GM10266 (cell line): Measurements from ENCODE around the gene HNRNPA3.

Experiments used
- DNase-seq: peaks from one replicate; pipeline ENCODE4 v3.0.0; 2012; ENCODE audit errors: extremely low spot score
- TF ChIP-seq, protein P1 (sequence below): IDR thresholded peaks from 2 replicates; pipeline ENCODE4 v1.5.1; 2012; ENCODE audit warnings: mild to moderate bottlenecking, low read depth; ENCODE audit not compliant: control insufficient read depth, insufficient read depth; ENCODE audit errors: missing control alignments

HNRNPA3 gene

GRCh38 chr2:177239932-177240630 lies 27.5 kb downstream of the HNRNPA3 start:
- DNase-seq, result peak; percentile 21

DNA sequence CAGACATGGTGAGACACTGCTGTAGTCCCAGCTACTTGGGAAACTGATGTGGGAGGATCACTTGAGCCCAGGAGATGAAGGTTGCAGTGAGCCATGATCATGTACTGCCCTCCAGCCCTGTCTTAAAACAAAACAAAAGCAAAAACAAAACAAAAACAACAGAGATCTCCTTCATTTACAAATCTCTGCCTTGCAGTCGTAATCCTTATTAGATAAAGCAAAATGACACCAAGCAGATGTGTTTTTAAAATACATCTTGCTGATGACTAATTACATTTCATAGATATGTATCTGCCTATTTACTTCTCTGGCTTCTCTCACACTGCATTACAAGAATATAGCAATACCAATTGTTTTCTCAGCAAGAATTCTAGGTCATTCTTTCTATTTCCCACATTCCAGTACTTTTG lies 29.1 kb downstream of the HNRNPA3 start:
- DNase-seq, result no peak
- TF ChIP-seq, protein P1, sequence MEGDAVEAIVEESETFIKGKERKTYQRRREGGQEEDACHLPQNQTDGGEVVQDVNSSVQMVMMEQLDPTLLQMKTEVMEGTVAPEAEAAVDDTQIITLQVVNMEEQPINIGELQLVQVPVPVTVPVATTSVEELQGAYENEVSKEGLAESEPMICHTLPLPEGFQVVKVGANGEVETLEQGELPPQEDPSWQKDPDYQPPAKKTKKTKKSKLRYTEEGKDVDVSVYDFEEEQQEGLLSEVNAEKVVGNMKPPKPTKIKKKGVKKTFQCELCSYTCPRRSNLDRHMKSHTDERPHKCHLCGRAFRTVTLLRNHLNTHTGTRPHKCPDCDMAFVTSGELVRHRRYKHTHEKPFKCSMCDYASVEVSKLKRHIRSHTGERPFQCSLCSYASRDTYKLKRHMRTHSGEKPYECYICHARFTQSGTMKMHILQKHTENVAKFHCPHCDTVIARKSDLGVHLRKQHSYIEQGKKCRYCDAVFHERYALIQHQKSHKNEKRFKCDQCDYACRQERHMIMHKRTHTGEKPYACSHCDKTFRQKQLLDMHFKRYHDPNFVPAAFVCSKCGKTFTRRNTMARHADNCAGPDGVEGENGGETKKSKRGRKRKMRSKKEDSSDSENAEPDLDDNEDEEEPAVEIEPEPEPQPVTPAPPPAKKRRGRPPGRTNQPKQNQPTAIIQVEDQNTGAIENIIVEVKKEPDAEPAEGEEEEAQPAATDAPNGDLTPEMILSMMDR, result no peak

More at GRCh38 chr2:177239932-177240630, 27.5 kb downstream of the HNRNPA3 start:
- TF ChIP-seq, protein P1, result no peak

DNA sequence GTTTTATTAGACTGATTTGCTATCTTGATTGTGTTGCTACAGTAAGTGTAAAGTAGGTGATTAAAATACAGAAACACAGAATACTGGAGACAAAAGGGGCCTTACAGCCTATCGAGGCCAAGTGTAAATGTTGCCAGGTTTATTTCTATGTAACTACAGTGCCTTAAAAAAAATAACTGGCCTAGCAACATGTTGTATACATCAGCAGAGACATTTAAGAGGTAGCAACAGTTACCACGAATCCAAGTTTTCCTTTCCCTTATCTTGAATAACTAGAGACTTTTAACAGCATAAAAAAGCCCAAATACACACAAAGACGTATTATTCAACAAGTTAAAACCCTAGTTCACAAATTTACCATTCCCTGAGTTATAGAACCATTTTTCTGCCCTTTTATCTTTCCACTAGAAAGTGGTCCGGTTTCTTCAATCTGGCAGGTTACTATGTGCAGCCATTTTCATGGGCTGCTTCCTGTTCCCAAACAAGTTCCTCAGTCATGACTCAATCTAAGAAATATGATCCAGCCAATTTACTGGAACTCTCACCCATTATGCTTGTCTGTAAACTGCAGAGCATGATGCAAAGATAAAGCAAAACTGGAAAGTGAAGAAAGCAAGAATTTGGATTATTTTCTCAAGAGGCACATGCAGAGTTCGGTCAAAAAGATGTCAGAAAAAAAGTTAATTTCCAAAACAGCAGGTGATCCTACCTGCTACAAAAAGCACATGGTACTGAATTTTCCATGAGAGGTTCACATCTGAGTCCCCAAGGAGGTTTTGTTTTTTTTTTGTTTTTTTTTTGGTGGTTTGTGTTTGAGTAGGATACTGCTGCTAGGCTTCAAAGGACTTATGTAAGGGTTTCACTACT lies 29.8 kb downstream of the HNRNPA3 start:
- no peak for DNase-seq
- TF ChIP-seq, protein P1, result no peak

DNA sequence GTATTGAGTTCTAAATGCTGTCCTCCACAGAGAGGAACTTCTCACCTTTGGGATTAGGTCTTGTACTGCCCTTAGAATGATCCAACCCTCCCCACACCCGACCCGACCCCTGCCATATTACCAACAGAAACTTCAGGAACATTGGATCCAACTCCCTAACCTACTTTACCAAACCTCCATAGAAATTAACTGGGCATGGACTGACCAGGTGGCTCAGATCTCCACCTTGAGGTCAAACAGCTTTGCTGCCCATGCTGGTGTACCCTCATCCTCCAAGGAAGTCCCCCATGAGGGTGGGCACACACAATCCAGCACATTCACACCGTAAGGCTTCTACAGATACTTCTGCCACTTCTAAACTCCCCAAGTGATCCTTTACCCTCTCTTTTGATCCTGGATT lies 30.5 kb downstream of the HNRNPA3 start:
- DNase-seq, result no peak
- TF ChIP-seq, protein P1, result no peak

DNA sequence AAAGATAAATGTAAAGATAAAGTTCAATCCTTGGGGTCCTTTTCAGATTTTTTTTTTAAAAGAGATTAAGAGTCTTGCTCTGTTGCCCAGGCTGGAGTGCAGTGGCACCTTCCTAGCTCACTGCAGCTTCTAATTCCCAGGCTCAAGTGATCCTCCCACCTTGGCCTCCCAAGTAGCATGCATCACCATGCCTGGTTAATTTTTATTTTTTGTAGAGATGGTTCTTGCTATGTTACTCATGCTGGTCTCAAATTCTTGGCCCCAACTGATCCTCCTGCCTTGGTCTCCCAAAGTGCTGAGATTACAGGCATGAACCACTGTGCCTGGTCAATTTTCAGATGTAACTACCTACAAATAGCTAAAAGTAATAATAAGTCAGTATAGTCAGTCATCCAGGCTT lies 30.9 kb downstream of the HNRNPA3 start:
- no peak for DNase-seq
- TF ChIP-seq, protein P1, result no peak

DNA sequence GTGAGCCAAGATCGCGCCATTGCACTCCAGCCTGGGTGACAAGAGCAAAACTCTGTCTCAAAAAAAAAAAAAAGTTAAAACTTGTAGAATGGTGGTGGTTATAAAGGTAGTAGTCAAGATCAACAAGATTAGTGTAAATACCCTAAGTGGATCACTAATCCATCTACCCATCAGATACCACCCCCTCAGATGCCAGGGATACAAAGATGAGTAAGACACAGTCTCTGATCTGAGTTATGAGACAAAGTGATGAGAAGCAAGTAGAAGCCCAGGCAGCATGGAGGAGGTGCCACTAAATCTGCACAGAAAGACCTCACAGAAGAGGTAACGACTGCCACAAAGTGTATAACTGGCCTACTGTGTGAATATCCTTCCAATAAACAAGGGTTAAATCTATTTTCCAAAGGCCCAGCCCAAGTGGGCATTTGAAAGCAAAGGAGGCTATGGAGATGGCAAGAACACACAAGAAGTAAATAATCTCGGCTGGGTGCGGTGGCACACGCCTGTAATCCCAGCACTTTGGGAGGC lies 31.7 kb downstream of the HNRNPA3 start:
- TF ChIP-seq, protein P1, result no peak
- no peak for DNase-seq
